Prostate gland (tissue), 1 donor: ENCODE results near the gene FA2H.

Experiments used
- POLR2A ChIP-seq: fragments of 450-650 bp; IDR thresholded peaks from one replicate; pipeline ENCODE4 v1.6.1; 2016; ENCODE audit warnings: antibody characterized with exemption, mild to moderate bottlenecking
- POLR2AphosphoS5 ChIP-seq: sonication (generic); formaldehyde crosslinking; IDR thresholded peaks from one replicate; pipeline ENCODE4 v1.6.1; 2017; ENCODE audit warnings: antibody characterized with exemption

- TF ChIP-seq POLR2AphosphoS5, result no peak
- no peak for TF ChIP-seq POLR2A
Observed at GRCh38 chr16:74759564-74759963, 15.1 kb downstream of the FA2H start.
